Measurements from ENCODE around the gene NACAD.
"Not testable (repeated sequence)": the region's sequence is repeated elsewhere in the genome, so short reads cannot be mapped to it uniquely, and the experiment has no call there.

NACAD gene

GRCh38 chr7:45114257-45114656 is 25.5 kb upstream of the NACAD start:
- not testable (repeated sequence) for DNase-seq (ENCODE audit: low read depth in 2 of 2)

DNA sequence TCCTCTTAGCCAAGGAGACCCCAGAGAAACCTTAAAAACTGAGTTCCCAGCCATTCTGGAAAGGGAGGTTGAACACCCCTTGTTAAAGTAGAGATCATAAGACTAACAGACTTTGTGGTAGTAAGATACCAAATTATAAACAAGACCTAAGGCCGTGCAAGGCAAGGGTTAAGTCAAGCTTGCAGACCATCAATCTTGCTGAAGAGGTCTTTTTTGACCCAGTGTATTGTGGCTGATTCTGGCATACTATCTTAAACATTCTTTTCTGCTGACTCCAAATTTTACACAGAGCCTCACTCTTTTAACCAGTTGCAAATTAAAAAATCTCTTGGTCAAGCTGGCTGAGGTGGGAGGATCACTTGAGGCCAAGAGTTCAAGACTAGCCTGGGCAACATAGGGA is 23.9 kb upstream of the NACAD start:
- DNase-seq (ENCODE audit: low read depth in 2 of 2) = no peak

DNA sequence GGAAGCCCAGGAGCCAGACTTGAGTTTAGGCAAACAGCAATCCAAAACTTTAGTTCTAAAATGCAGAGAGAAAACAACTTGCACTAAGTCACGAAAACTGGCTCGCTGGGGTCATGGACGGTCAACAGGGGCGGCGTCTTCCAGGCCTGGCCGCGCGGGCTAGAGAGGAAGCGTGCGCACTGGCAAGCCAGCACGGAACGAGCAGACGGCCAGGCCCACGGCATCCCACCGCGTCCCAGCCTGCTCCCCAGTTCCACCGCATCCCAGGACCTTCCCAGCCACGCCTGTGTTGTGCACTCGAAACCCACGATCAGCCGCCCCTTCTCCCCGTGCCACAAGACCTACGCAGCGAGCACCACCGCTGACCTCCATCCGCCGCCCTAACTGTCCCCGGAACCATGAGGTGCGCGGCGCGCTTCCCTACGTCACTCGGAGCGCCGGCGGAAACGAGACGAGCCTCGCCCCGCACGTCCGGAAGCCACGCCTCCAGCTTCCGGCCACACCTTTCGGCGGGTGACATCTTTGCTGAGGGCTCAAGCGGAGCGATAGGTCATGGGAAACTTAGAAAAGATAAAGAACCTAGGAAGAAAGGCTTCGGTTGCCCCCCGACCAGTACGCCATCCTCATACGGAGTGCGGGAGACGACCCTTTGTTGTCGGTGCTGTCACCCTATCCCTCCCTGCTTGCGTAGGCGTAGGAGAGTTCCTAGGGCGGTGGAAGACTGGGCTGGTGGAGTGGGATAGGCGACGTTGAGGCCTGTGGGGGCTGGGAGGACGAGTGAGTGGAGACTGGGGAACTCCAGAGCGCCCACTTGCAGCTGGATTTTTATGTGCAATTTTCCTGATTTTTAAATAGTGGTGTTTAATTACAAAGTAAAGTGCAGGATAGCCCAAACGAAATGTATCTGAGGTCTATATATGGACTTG is 22.8 kb upstream of the NACAD start, which contains the start of gene TBRG4:
TSS of gene TBRG4 (minus strand) at position 400 of the 926 bp plus-strand sequence. CDS start 2,460 bp downstream, outside the sequence.
- DNase-seq (ENCODE audit: low read depth in 2 of 2) = peak; percentile 80 to 89

- DNase-seq (ENCODE audit: low read depth in 2 of 2) = no peak
Observed at GRCh38 chr7:45108863-45109262, 20.1 kb upstream of the NACAD start.

- no peak for DNase-seq (ENCODE audit: low read depth in 2 of 2)
Observed at GRCh38 chr7:45107356-45107755, 18.6 kb upstream of the NACAD start.

DNA sequence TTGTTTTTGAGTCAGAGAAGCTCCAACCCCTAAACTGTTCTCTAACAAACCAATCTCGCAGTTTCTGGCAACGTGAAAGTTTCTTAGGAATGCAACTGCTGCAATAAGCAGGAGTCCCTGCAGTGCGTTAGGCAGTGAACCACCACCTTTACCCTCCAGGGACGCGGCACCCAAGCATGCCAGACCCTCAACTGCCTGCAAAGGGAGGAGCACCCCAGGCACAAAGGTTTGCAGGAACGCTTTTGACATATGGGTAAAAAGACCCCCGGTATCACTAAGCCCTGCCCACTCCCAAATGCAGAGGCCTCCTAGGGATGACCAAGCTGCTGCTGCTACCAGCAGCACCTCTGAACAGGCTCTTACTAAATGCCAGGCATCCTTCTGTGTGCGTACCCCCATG is 18.1 kb upstream of the NACAD start:
- DNase-seq (ENCODE audit: low read depth in 2 of 2) = no peak

DNA sequence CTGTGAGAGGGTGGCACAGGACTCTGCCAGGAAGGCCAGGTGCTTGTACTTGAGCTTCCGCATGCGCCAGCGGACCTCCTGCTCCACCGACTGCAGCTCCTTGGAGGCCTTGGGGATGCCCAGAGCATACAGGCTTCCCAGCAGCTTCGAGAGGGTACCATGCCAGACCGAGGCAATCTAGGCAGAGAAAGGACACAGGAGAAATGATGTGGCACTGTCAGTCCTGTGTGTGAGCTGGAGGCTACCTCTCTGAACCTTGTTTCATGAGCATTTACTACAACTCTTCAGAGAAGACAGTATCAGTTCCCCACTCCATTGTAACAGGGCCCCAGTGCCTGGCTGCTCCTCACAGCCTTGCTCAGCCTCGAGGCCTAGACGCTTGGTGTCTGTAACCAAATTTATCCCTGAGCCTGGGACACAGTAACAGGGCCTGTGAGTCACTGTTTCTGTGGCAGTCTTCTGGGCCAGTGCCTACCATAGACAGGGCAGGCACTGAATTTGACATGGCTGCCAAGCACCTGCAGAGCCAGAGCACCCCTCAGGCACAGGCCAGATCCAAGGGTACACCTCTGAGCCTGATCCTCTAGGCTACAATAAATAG is 16.9 kb upstream of the NACAD start:
- no peak for DNase-seq (ENCODE audit: low read depth in 2 of 2)

- DNase-seq (ENCODE audit: low read depth in 2 of 2) = no peak
Observed at GRCh38 chr7:45104844-45105587, 16.2 kb upstream of the NACAD start.

GRCh38 chr7:45103958-45104843 is 15.4 kb upstream of the NACAD start:
- no peak for DNase-seq (ENCODE audit: low read depth in 2 of 2)

DNA sequence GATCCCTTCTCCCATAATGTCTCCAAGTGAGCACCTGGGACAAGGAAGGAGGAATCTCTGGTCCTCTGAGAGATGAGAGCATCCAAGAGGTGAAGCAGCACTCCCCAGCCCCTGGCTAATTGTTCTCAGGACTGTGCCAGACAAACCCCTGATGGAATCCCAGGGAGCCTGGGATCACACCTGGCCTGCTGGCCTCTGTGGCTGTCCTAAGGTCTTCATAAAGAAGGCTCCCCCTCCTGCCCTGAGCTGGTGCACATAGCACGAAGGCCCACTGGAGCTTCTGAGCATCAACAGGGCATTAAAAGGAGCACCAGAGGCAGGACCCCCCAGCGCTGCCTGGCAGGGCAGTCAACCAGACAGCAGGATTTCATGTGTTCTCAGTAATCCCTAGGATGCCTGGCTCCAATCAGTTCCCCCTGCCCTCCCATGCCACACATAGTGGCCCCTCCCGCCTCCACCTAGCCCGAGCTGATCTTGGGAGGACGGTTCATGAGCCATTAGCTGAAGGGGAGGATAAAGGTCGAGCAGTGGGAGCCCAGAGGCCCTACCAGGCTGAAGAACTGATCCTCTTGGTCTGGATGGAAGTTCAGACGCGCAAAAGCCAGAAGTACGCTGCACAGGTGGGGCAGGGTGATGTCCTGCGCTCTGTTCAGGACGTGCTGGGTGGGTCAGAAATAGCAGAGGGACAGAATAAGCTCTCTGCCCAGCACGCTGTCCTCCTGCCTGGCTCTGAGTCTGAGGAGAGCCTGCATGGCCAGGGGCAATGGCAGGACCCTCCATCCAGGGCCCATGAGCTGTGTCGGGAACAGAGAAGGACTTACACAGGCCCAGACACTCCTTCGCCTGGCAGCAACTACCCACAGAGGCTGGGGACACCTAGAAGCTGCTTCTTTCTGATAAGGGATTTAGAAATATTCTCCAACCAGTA is 14.3 kb upstream of the NACAD start:
- no peak for DNase-seq (ENCODE audit: low read depth in 2 of 2)

- no peak for DNase-seq (ENCODE audit: low read depth in 2 of 2)
Observed at GRCh38 chr7:45101748-45102147, 13.0 kb upstream of the NACAD start.

GRCh38 chr7:45100761-45101480 is 12.2 kb upstream of the NACAD start:
- DNase-seq (ENCODE audit: low read depth in 2 of 2) = no peak

DNA sequence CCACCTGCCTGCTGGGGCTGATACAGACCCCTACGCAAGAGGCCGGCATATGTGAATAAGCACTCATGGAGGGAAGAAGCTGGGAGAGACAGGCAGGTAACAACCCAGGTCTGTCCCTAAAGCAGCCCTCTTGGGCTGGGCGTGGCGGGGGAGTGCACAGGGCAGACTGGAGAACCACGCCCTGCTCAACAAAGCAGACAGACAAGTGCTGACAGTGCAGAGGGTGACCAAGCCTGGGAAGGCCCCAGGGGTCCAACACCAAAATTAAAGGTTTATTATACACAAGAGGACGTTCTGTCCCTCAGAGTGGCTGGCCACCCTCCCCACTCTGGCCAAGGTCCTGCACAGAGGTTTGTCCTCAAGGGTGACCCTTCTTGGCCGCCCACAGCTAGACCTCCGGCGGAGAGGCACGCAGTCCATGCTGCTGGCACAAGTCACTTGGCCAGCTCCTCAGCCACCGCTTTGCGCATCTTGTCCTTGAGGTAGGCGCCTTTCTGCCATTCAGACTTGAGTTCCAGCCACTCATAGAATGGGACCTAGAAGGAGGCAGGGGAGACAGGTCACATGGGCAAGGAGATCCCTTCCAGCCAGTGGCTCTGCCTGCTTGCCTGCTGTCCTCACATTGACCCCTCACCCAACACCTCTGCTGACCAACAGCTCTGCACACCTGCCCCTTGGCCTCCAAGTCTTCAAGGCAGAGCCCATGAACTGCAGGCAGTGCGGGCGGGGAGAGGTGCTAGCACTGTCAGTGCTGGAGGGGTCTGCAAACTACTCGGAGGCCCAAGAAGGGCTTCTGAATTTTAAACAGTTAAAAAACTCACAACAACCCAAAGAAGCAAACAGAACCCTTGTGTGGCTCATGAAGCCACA is 11.4 kb upstream of the NACAD start:
- DNase-seq (ENCODE audit: low read depth in 2 of 2) = no peak

DNA sequence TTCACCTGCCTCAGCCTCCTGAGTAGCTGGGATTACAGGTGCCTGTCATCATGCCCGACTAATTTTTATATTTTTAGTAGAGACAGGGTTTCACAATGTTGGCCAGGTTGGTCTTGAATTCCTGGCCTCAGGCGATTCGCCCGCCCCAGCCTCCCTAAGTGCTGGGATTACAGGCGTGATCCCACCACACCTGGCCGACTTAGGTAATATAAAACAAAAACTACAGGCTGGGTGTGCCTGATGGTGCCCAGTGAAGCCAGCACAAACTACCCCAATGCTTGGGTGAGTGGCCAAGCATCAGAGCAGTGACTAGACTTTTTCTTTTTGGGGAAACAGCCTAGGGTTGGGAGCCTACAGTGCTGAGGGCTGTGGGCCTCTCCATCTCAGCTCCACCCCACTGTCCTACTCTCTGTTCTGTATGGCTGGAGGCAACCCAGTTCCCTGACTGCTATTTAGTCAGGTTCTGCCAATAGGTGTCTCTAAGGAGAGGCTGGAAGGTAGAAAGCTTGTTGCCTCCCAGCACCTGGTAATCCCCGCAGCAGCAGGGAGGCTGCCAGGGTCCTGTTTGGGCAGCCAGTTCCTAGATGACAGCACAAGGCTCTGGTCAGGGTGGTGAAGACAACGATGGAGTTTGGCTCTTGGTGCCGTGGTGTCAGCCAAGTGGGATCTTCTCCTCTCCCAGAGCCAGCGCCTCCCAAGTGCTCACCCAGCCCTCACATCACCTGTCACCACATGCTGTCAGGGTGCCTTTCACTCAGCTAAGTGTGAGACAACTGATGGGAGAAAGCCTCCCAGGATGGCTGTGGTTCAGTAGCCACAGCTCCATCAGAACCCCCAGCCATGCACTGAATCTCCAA is 10.4 kb upstream of the NACAD start:
- DNase-seq (ENCODE audit: low read depth in 2 of 2) = no peak

GRCh38 chr7:45092931-45093235 is 4.1 kb upstream of the NACAD start:
- no peak for DNase-seq (ENCODE audit: low read depth in 2 of 2)

DNA sequence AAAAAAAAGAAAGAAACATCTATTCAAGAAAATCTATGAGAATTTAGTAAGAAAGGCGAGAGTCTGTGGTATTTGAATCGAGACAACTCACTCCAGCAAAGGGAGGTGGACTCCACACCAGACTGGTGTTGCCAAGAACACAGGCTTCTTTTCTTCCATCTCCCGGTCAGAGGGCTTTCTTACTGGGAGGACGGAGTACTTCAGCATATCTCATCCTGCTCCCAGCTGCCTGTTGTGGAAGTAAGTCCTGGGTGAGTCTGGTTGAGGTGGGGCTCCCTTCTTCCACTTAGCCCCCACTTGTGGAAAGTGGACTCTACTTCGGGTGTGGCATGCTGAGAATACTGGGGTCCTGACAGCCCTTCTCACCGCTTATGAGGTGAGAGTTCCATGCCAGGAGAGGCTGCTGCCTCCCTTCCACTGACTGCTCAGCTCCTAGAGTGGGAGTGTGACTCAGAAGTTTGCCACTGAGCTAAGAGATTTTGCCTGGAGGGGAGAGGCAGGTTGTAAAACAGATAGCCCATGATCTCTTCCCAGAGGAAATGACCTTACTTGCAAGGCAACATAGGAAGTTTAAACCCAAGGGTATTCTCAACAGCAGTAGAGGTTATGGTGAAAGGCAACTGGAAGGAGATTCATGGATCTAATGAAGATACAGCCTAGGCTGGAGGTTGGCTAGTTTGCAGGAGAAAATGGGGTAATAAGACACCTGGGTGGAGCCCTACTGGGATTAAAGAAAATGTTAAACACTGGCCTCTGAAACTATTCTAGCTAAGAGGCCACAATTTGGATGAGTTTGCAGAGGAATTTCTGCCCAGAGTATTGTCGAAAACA is 3.5 kb upstream of the NACAD start:
- no peak for DNase-seq (ENCODE audit: low read depth in 2 of 2)

DNA sequence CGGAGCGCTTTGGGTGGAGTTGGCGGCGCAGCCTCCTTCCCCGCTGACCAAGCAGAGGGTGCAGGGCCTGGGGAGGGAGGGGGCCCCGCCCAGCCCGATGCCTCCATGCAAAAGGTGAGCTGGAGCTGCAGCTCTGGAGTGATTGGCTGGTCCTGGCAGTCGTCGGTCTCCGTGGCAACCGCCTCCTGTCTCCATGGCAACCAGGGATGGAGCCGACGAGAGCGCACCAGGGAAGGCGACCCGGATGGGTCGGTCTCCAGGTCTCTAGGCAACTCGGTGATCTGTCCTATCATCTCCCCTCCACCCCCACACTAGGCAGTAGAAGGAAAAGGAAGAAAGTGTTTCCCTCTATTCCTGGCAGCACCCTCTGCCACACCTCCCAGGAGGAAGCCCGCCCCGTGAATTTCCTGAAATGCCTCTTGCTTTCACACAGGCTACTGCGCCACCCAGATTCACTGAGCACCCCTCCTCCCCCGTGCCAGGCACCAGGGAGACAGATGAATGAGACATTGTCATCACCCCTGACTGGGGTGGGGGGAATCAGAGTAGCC is 647 bp upstream of the NACAD start:
- DNase-seq (ENCODE audit: low read depth in 2 of 2) = no peak
